ENCODE data around the gene FOXD3.
A peak's percentile ranks its signal among the peaks of the same experiment; 100 is the strongest.
"Not testable (repeated sequence)": the region's sequence is repeated elsewhere in the genome, so short reads cannot be mapped to it uniquely, and the experiment has no call there.

Gene FOXD3

GRCh38 chr1:63350320-63350719 lies 28.0 kb downstream of the FOXD3 start:
- no peak for DNase-seq (ENCODE audit: extremely low read depth, low read depth)
- TF ChIP-seq CTCF (IDR thresholded peaks at IDR 0.05; ENCODE audit: low read depth, low read length) = no peak

- DNase-seq (ENCODE audit: extremely low read depth, low read depth) = no peak
Measured at GRCh38 chr1:63352736-63353135, 30.4 kb downstream of the FOXD3 start.

GRCh38 chr1:63356234-63356633 lies 33.9 kb downstream of the FOXD3 start:
- DNase-seq (ENCODE audit: extremely low read depth, low read depth) = not testable (repeated sequence)

More at GRCh38 chr1:63352736-63353135, 30.4 kb downstream of the FOXD3 start:
- TF ChIP-seq CTCF (IDR thresholded peaks at IDR 0.05; ENCODE audit: low read depth, low read length) = no peak

GRCh38 chr1:63359561-63359960 lies 37.2 kb downstream of the FOXD3 start:
- no peak for TF ChIP-seq CTCF (IDR thresholded peaks at IDR 0.05; ENCODE audit: low read depth, low read length)
- no peak for DNase-seq (ENCODE audit: extremely low read depth, low read depth)

- no peak for TF ChIP-seq CTCF (IDR thresholded peaks at IDR 0.05; ENCODE audit: low read depth, low read length)
- no peak for DNase-seq (ENCODE audit: extremely low read depth, low read depth)
Measured at GRCh38 chr1:63362073-63362472, 39.7 kb downstream of the FOXD3 start.

GRCh38 chr1:63362578-63362977 lies 40.2 kb downstream of the FOXD3 start:
- TF ChIP-seq CTCF (IDR thresholded peaks at IDR 0.05; ENCODE audit: low read depth, low read length) = peak; percentile 6
- DNase-seq (ENCODE audit: extremely low read depth, low read depth) = no peak

- TF ChIP-seq CTCF (IDR thresholded peaks at IDR 0.05; ENCODE audit: low read depth, low read length) = no peak
- DNase-seq (ENCODE audit: extremely low read depth, low read depth) = no peak
Measured at GRCh38 chr1:63363014-63363413, 40.6 kb downstream of the FOXD3 start.

GRCh38 chr1:63366908-63367214 lies 44.5 kb downstream of the FOXD3 start:
- no peak for TF ChIP-seq CTCF (IDR thresholded peaks at IDR 0.05; ENCODE audit: low read depth, low read length)
- no peak for DNase-seq (ENCODE audit: extremely low read depth, low read depth)
